ENCODE results near the gene PIPOX.

Gene PIPOX

DNA sequence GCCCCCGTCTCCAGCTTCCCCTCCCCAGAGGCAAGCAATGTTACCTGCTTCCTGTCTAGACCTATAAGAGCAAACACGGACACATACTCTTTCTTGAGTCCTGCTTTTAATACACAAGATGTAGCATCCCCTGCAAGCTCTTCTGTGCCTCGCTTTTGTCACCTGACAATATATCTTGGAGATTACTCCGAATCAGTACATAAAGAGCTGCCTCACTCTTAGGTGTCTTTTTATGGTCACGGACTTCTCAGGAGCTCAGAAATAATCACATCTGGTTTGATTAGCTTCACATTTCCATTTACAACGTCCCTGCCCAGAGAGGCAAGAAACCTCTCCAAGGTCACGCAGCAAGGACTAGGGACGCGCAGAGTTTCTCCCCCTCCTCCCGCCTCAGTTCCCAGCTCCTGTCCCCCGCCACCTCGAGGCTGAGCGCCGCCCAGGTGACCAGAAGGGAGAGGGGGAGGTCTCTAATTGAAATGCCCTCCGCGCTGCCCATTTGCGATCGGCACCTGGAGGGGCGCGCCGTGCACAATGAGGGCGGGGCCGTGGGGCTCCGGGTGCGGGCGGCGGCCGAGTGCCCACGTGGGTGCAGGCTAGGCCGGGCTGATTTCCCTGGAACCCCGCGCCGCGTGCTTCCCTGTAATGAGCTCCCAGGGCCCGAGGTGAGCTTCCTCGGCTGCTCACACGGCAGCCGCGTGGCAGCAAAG, 23.3 kb upstream of the PIPOX start:
- peak in 7 of 51 donors; percentile 14 to 36 (median 26) for DNase-seq

- no peak for DNase-seq
These were observed 22.4 kb upstream of the PIPOX start for GRCh38 chr17:29020576-29020975.

GRCh38 chr17:29021226-29021625, 21.7 kb upstream of the PIPOX start:
- no peak for DNase-seq

DNA sequence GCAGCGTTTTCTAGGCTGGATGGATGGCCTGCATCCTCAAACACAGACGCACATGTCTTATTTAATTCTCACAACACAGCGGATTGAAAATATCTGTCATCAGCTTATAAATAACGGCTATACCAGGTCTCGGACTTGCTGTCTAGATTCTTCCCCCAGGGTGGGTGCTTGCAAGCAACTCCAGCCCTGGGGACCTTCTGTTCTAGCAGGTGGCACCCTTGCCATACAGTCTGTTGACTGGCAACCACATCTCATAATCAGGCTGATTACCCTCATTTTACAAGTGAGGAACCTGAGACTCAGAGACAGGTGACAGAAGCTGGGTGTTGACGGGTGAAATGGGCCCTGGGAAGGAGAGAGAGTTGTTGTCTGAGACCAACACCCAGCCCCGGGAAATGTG, 20.9 kb upstream of the PIPOX start:
- DNase-seq, result no peak

DNA sequence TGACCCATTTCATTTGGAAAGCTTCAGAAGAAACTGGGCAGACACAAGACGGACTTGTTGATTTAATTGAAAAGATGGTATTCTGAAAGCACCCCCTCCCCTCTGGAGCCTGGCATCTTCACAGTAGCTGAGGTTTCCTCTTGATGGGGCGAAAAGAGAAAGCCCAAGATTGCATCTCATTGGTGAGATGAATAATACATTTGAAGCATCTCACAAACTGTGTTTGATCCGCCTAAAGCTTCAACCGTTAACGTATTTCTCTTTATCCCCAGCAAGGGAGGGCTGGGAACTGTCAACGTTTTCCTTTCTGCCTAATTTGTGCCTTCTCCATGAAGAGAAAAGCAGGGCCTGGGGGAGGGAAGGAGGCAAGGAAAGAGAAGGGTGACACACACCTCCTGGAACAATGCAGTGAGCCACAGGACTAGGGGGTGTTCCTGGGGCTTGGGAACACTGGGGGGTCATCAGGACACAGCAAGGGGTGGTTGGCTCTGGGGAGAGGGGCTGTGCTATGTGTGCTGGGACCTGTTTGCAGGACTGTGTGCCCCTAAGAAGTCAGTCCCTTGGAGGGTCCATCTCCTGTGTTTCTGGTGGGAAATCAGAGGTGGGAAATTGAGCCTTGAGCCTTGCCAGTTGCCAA, 18.5 kb upstream of the PIPOX start:
- peak in 1 of 51 donors; percentile 16 for DNase-seq

DNA sequence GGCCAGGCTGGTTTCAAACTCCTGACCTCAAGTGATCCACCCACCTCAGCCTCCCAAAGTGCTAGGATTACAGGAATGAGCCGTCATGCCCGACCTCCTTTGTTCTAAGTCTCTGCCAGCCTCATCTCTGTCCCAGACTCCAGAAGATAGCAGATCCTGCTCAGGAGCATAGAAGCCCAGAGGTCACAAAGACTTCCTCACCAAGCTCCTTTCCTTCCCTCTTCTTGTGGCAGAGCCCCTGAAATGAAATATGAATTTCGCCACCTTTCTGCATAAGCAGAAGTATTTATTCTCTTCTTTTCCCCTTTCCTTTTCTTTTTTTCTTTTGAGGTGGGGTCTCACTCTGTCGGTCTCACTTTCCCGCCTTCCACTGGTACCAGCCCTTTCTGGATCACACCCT, 11.5 kb upstream of the PIPOX start:
- no peak for DNase-seq

DNA sequence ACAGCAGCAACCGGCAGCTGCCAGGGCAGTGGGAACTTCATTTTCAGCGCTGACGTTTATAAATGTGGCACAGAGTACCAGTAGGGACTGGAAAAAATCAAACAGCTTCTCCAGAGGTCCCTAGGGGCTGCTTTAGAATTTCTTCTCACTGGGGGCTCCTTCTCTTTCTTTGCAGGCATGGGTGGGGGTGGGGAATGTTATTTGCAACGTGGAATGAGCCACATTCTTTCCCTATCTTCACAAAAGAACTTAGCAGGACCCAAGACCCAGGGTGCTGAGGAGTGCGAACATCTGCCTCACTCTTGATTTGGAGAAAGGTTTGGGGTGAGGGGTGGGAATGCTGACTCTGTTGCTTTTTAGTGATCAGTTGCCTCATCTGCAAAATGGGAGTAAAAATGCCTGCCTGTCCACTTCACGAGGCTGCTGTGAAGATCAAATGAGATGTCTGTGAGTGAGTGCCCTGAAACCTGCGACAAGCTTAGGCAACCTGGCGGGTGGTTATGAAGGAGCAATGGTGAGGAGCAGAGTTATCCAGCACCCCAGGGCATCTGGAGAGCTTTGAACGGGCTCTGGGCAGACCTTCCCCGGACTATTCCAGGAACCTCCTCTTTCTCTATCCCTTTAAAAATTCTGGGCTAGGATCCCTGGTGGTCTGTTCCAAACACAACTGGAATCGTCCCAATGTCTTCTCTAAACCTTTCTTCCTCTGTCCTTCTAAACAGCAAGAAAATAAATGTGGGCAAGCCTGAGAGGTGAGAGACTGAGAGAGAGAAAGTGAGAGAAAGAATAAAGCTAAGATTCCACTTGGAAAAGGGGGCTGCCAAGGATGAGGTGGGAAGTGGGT, 10.7 kb upstream of the PIPOX start:
- DNase-seq, result no peak

- DNase-seq, result no peak
These were observed 10.1 kb upstream of the PIPOX start for GRCh38 chr17:29032857-29033197.

- DNase-seq, result no peak
These were observed 8.4 kb upstream of the PIPOX start for GRCh38 chr17:29034510-29034909.

GRCh38 chr17:29036584-29036983, 6.4 kb upstream of the PIPOX start:
- no peak for DNase-seq

DNA sequence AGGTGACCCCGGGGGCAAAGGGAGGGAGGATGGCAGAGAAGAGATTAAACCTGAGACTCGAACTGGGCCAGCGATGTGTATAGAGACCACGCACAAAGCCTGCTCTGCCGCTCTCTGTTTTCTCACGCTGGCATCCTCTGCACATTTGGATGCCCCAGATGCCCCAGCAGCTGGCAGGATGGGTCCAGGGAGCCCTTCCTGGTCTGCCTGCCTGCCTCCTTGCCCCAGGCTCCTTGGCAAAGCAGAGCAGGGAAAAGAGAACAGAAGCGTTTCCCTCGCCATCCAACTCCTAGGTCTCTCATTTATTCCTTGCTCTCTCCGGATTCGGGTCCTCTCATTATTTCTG, 5.2 kb upstream of the PIPOX start:
- DNase-seq, result no peak

GRCh38 chr17:29038085-29038795, 4.7 kb upstream of the PIPOX start:
- DNase-seq, result peak in 8 of 51 donors; percentile 18 to 56 (median 28)

GRCh38 chr17:29039764-29040598, 3.0 kb upstream of the PIPOX start:
- peak in 19 of 51 donors; percentile 9 to 57 (median 25) for DNase-seq

DNA sequence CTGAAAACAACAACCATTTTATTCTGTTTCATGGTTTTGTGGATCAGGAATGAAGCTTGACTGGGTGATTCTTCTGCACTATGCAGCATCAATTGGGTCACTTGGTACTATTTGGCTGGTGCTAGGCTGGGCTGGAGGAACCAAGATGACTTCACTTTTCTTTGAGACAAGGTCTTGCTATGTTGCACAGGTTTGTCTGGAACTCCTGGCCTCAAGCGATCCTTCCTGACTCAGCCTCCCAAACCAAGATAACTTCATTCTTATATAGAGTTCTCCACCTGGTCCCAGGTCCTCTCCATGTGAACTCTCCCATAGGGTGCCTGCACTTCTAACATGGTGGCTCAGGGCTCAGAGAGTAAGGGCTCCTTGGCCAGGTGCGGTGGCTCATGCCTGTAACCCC, 1.9 kb upstream of the PIPOX start:
- DNase-seq, result no peak

- no peak for DNase-seq
These were observed 1.4 kb upstream of the PIPOX start for GRCh38 chr17:29041571-29041970.

DNA sequence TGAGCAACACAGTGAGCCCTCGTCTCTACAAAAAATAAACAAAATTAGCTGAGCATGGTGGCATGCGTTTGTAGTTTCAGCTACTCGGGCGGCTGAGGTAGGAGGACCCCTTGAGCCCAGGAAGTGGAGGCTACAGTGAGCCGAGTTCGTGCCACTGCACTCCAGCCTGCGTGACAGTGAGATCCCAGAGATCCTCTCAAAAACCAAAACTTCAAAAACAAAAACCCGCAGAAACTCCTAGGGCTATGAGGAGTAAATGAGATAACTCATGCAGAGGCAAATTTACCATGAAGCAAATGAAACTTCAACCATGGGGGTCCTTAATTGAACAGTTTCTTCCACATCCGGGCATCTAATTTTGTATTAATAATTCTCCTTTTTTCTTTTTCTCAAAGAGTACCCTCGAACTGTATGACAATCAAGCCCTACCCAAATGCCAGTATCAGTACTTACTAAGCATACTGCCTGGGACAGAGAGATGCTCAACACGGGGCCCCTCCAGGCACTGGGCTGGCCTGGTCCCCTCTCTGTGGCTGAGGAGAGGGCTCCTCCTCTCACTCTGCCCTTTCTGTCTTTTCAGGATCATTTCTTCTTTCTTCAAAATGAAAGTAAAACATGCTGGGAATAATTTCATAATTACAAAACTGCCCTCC, 789 bp upstream of the PIPOX start:
- DNase-seq, result no peak

- DNase-seq, result no peak
These were observed 701 bp downstream of the PIPOX start for GRCh38 chr17:29043539-29044145.

DNA sequence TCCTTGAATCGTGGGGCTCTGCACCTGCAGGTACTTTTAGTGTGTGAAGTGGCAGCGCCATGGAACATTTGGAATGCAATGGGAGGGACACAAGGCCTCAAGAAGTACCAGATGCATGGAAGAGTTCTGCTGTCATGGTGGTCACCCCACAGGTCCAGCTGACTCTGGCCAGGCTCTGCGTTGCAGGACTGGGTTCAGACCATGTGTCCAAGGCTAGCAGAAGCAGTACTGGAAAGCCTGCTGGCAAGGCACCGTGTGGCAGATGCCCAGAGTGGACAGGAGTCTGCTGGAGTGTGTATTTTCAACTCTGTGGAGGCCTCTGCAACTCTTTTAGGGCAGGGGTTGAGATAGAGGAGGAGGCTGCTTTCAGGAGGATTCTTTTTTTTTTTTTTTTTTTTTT, 2.1 kb downstream of the PIPOX start:
- DNase-seq, result no peak

GRCh38 chr17:29045734-29046472, 3.0 kb downstream of the PIPOX start:
- no peak for DNase-seq
